PC-3 (cell line): ENCODE data around the gene PRMT3. TPM values are rescaled to one million over a fixed set of nuclear protein-coding genes. Genes with fewer than 3 reads are reported as not detected.
A peak's percentile ranks its signal among the peaks of the same experiment; 100 is the strongest.

Source experiments
- ATAC-seq: fragments of 200-7000 bp; cut with Tn5 transposase; 2 replicates; pipeline ENCODE4 v1.9.1; 2020; ENCODE audit warnings: mild to moderate bottlenecking, moderate library complexity
- BruUV-seq: library from RNA; stranded (reverse); fragments of 400-500 nt; replicated peaks from 2 replicates; lab custom pipeline; 2021; lab: Mats Ljungman, UMichigan
- CTCF ChIA-PET: fragments of 300-600 bp; sonication (Branson Sonifier 250); formaldehyde crosslinking; loops from one replicate; lab custom pipeline; 2022; ENCODE audit warnings: antibody characterized with exemption; lab: Charles Lee
- POLR2A ChIA-PET: fragments of 300-600 bp; sonication (Branson Sonifier 250); formaldehyde crosslinking; loops from one replicate; lab custom pipeline; 2022; ENCODE audit warnings: antibody characterized with exemption; ENCODE audit not compliant: unreplicated experiment; lab: Charles Lee
- DNase-seq: peaks from one replicate; pipeline ENCODE4 v3.0.0-alpha.2; 2015
- H2AFZ ChIP-seq: fragments of 300-600 bp; sonication (generic); 2 replicates; pipeline ENCODE4 v1.6.0; 2016; ENCODE audit warnings: antibody characterized with exemption, low read length
- H3F3A ChIP-seq: fragments of 300-600 bp; sonication (generic); one replicate; pipeline ENCODE4 v1.6.0; 2017; ENCODE audit warnings: antibody characterized with exemption, low read length, control low read depth, mild to moderate bottlenecking; ENCODE audit not compliant: unreplicated experiment
- H3K27ac ChIP-seq: fragments of 300-600 bp; sonication (generic); 2 replicates; pipeline ENCODE4 v1.5.1; 2016; ENCODE audit warnings: mild to moderate bottlenecking, low read length
- H3K27me3 ChIP-seq: fragments of 300-600 bp; sonication (generic); 2 replicates; pipeline ENCODE4 v1.6.1; 2016; ENCODE audit warnings: low read length, mixed read lengths
- H3K36me3 ChIP-seq: fragments of 300-600 bp; sonication (generic); 2 replicates; pipeline ENCODE4 v1.6.1; 2016; ENCODE audit warnings: low read depth, mixed run types, low read length, mixed read lengths
- H3K4me1 ChIP-seq: fragments of 300-600 bp; sonication (generic); 2 replicates; pipeline ENCODE4 v1.5.1; 2016; ENCODE audit warnings: low read length; ENCODE audit not compliant: insufficient read depth
- H3K4me2 ChIP-seq: fragments of 300-600 bp; sonication (generic); 2 replicates; pipeline ENCODE4 v1.6.0; 2016; ENCODE audit warnings: low read length
- H3K4me3 ChIP-seq: fragments of 300-600 bp; sonication (generic); 2 replicates; pipeline ENCODE4 v1.5.1; 2016; ENCODE audit warnings: mild to moderate bottlenecking, low read length, mixed read lengths
- H3K79me2 ChIP-seq: fragments of 300-600 bp; sonication (generic); 2 replicates; pipeline ENCODE4 v1.6.1; 2017; ENCODE audit warnings: low read length, mixed read lengths
- H3K9ac ChIP-seq: fragments of 300-600 bp; sonication (generic); 2 replicates; pipeline ENCODE4 v1.6.0; 2016; ENCODE audit warnings: mild to moderate bottlenecking, low read length
- H3K9me2 ChIP-seq: fragments of 300-600 bp; sonication (generic); replicated peaks from 2 replicates; pipeline ENCODE4 v1.6.1; 2016; ENCODE audit warnings: mixed run types, low read length, mixed read lengths
- H3K9me3 ChIP-seq: fragments of 300-600 bp; sonication (generic); 2 replicates; pipeline ENCODE4 v1.6.1; 2016; ENCODE audit warnings: low read length, mixed read lengths
- H4K20me1 ChIP-seq: fragments of 300-600 bp; sonication (generic); 2 replicates; pipeline ENCODE4 v1.6.1; 2016; ENCODE audit warnings: low read length, mixed read lengths
- CTCF ChIP-seq: fragments of 300-600 bp; sonication (generic); conservative IDR thresholded peaks from 2 replicates; pipeline ENCODE4 v1.5.1; 2017; ENCODE audit warnings: antibody characterized with exemption, low read depth, mild to moderate bottlenecking, low read length
- EZH2 ChIP-seq: fragments of 300-600 bp; sonication (generic); IDR thresholded peaks from one replicate; pipeline ENCODE4 v1.6.1; 2017; ENCODE audit warnings: antibody characterized with exemption, mild to moderate bottlenecking, low read length; ENCODE audit not compliant: unreplicated experiment
- EZH2phosphoT487 ChIP-seq: fragments of 300-600 bp; sonication (generic); IDR thresholded peaks from 2 replicates; pipeline ENCODE4 v1.6.1; 2018; ENCODE audit warnings: mild to moderate bottlenecking, antibody characterized with exemption, low read length, borderline replicate concordance
- intact Hi-C: fragments of 100-400 bp; cut with micrococcal nuclease; formaldehyde crosslinking; loops from 2 replicates; pipeline ENCODE4 v1.9.0; 2023
- total RNA-seq: library from RNA; depleted of rRNA; stranded (reverse); fragments of >200 nt; gene quantifications from 2 replicates; pipeline ENCODE4 v1.2.3, GENCODE V29; 2014

Gene PRMT3
- total RNA-seq, 1 experiment from 2014 or later, result 43.7 TPM

GRCh38 chr11:20388096-20389055 lies 860 bp downstream of the PRMT3 start:
- peak overlapping the region; percentile 94 for H3K9ac ChIP-seq
- H3K79me2 ChIP-seq, result peaks cover 28% of the 10 kb centered on the region
- TSS peak; percentile 36 for BruUV-seq
- H3K27ac ChIP-seq, result peak overlapping the region; percentile 68
- intact Hi-C loops, result no loop called here
- H2AFZ ChIP-seq, result peak overlapping the region; percentile 58
- no peaks in the 10 kb centered on the region for H3F3A ChIP-seq
- no peaks in the 10 kb centered on the region for H4K20me1 ChIP-seq
- CTCF ChIA-PET, result no interaction called here
- POLR2A ChIA-PET, result no interaction called here
- H3K9me3 ChIP-seq, result no peaks in the 10 kb centered on the region
- H3K36me3 ChIP-seq, result peaks cover 10% of the 10 kb centered on the region; the same call in 1 of the 2 replicates
- H3K4me3 ChIP-seq, result peak overlapping the region; percentile 80
- peaks cover 8% of the 10 kb centered on the region for H3K4me1 ChIP-seq
- H3K4me2 ChIP-seq, result peak overlapping the region; percentile 92
- peak; percentile 16 for ATAC-seq
- no peaks in the 10 kb centered on the region for H3K27me3 ChIP-seq
- TF ChIP-seq CTCF, result no peak
- H3K9me2 ChIP-seq, result no peaks in the 10 kb centered on the region
- DNase-seq, result peak; percentile 23

- peaks cover 23% of the 10 kb centered on the region for H3K36me3 ChIP-seq
- ATAC-seq (peak; percentile 89), DNase-seq (peak; percentile 55)
- H3K79me2 ChIP-seq, result no peaks in the 10 kb centered on the region
- no TSS peak for BruUV-seq
- H3K9ac ChIP-seq, result no peak overlapping the region
- no peak overlapping the region for H3K4me2 ChIP-seq
- H3F3A ChIP-seq, result no peaks in the 10 kb centered on the region
- H3K4me3 ChIP-seq, result no peak overlapping the region
- no peaks in the 10 kb centered on the region for H4K20me1 ChIP-seq
- no peaks in the 10 kb centered on the region for H3K27me3 ChIP-seq
- no peaks in the 10 kb centered on the region for H3K9me2 ChIP-seq
- POLR2A ChIA-PET, result interaction anchor here (0.6 kb wide), 1 partner anchor 1318 kb away, joined by 3 read pairs; no protein-coding TSS in a partner anchor
- H3K4me1 ChIP-seq, result no peaks in the 10 kb centered on the region
- H3K9me3 ChIP-seq, result no peaks in the 10 kb centered on the region
- H2AFZ ChIP-seq, result no peak overlapping the region
- TF ChIP-seq EZH2 (no peak), EZH2phosphoT487 (no peak), CTCF (peak; percentile 68)
- CTCF ChIA-PET, result interaction anchor here (1.0 to 1.5 kb wide), 2 partner anchors 46 to 213 kb away, joined by 7 to 8 read pairs; no protein-coding TSS in a partner anchor
- H3K27ac ChIP-seq, result no peak overlapping the region
- intact Hi-C loops, result loop anchor here (1.0 kb wide), 2 partner anchors 46 to 213 kb away; no protein-coding TSS in a partner anchor
Observed at GRCh38 chr11:20397281-20397680, 9.8 kb downstream of the PRMT3 start.

GRCh38 chr11:20399498-20399897 lies 12.0 kb downstream of the PRMT3 start:
- BruUV-seq, result no TSS peak
- H3K36me3 ChIP-seq, result peaks cover 27% of the 10 kb centered on the region

More at GRCh38 chr11:20399498-20399897, 12.0 kb downstream of the PRMT3 start:
- Histone ChIP-seq H3K9me3 (no peaks in the 10 kb centered on the region), H3K4me1 (no peaks in the 10 kb centered on the region), H3K9ac (no peak overlapping the region), H3K9me2 (no peaks in the 10 kb centered on the region), H3K79me2 (no peaks in the 10 kb centered on the region), H2AFZ (no peak overlapping the region), H4K20me1 (no peaks in the 10 kb centered on the region), H3K4me2 (no peak overlapping the region), H3K4me3 (no peak overlapping the region), H3K27me3 (no peaks in the 10 kb centered on the region), H3K27ac (no peak overlapping the region), H3F3A (no peaks in the 10 kb centered on the region)
- TF ChIP-seq EZH2phosphoT487 (no peak), EZH2 (no peak), CTCF (no peak)
- ChIA-PET POLR2A (no interaction called here), CTCF (no interaction called here)
- ATAC-seq (no peak), DNase-seq (no peak)
- intact Hi-C loops, result no loop called here
